Esophagus squamous epithelium (tissue), 5 donors: ENCODE data around the gene TMEM132D. TPM values are rescaled to one million over a fixed set of nuclear protein-coding genes. Genes with fewer than 3 reads are reported as not detected.
"Not testable (repeated sequence)": the region's sequence is repeated elsewhere in the genome, so short reads cannot be mapped to it uniquely, and the experiment has no call there.

Experiments
- DNase-seq: peaks from one replicate; lab custom pipeline; 2025; lab: John Stamatoyannopoulos, UW
- H3K27ac ChIP-seq, 4 donors: fragments of 200-600 bp; sonication (generic); one replicate each; pipeline ENCODE4 v1.5.1; 2016 to 2019; ENCODE audit warnings: mild to moderate bottlenecking in 1 of 4
- H3K27me3 ChIP-seq, 4 donors: fragments of 200-600 bp; sonication (generic); 1 replicate in 3 of 4; 2 replicates in 1 of 4; pipeline versions ENCODE4 v1.5.1 to v1.6.0; 2017 to 2021; ENCODE audit warnings: antibody characterized with exemption in 1 of 4
- H3K36me3 ChIP-seq, 3 donors: fragments of 200-600 bp; sonication (generic); one replicate each; pipeline ENCODE4 v1.5.1; 2016 to 2019
- H3K4me1 ChIP-seq, 3 donors: fragments of 200-600 bp; sonication (generic); one replicate each; pipeline ENCODE4 v1.5.1; 2017 to 2019
- H3K4me3 ChIP-seq, 4 donors: fragments of 200-600 bp; sonication (generic); 1 replicate in 3 of 4; 2 replicates in 1 of 4; pipeline ENCODE4 v1.5.1; 2016 to 2019; ENCODE audit warnings: mild to moderate bottlenecking in 2 of 4, moderate library complexity in 1 of 4
- H3K9me3 ChIP-seq, 3 donors: fragments of 200-600 bp; sonication (generic); one replicate each; pipeline ENCODE4 v1.5.1; 2016 to 2019
- POLR2A ChIP-seq, 4 donors: fragments of 450-650 bp; IDR thresholded peaks; one replicate each; pipeline ENCODE4 v1.6.1; 2017; ENCODE audit warnings: antibody characterized with exemption in 4 of 4, mild to moderate bottlenecking in 4 of 4, moderate library complexity in 3 of 4
- WGBS, 2 donors: methylation state at CpG; one replicate each; pipeline ENCODE4 v1.1.5; 2018; 5-methylcytosine and 5-hydroxymethylcytosine counted together
- intact Hi-C: fragments of 100-400 bp; cut with DNase I; formaldehyde crosslinking; loops from one replicate; pipeline ENCODE4 v1.15.0; 2022
- total RNA-seq, 4 donors: library from RNA; depleted of rRNA; stranded (reverse); fragments of >200 nt; gene quantifications; one replicate each; pipeline ENCODE4 v1.1.0, GENCODE V29; 2016
- TF ChIP-seq, protein P1 (sequence below), 6 experiments: fragments of 450-650 bp in 4 of 6; fragments of 200-600 bp in 2 of 6; sonication (generic) in 2 of 6; IDR thresholded peaks; one replicate each; pipeline ENCODE4 v1.5.1; 2016 to 2019; ENCODE audit warnings: antibody characterized with exemption in 6 of 6, mild to moderate bottlenecking in 4 of 6, moderate library complexity in 4 of 6
- donor health status: DM: yes; HTN: yes; CAD: no.

The TMEM132D gene
- total RNA-seq, 4 donors from 2014 or later, result not detected

DNA sequence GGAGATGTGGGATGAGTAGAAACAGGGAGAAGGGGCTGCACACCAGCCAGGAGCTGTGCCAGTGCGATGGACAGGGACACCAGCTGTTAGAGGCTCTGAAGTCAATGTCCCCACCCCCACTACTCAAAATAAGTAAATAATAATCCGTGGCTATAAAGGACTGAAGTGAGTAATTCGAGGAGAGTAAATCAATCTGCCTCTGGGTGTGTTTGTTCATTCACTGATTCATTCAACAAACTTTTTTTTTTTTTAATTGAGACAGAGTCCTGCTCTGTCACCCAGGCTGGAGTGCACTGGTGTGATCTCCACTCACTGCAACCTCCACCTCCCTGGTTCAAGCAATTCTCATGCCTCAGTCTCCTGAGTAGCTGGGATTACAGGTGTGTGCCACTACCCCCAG, 363.6 kb downstream of the TMEM132D start:
- Histone ChIP-seq H3K27me3 (no peaks in the 10 kb centered on the region), H3K4me1 (no peaks in the 10 kb centered on the region), H3K27ac (no peak overlapping the region), H3K36me3 (no peaks in the 10 kb centered on the region), H3K9me3 (peaks cover 0 to 6% (median 0%) of the 10 kb centered on the region in 3 donors), H3K4me3 (no peak overlapping the region)
- TF ChIP-seq POLR2A (IDR thresholded peaks at IDR 0.05), result no peak
- TF ChIP-seq, protein P1, sequence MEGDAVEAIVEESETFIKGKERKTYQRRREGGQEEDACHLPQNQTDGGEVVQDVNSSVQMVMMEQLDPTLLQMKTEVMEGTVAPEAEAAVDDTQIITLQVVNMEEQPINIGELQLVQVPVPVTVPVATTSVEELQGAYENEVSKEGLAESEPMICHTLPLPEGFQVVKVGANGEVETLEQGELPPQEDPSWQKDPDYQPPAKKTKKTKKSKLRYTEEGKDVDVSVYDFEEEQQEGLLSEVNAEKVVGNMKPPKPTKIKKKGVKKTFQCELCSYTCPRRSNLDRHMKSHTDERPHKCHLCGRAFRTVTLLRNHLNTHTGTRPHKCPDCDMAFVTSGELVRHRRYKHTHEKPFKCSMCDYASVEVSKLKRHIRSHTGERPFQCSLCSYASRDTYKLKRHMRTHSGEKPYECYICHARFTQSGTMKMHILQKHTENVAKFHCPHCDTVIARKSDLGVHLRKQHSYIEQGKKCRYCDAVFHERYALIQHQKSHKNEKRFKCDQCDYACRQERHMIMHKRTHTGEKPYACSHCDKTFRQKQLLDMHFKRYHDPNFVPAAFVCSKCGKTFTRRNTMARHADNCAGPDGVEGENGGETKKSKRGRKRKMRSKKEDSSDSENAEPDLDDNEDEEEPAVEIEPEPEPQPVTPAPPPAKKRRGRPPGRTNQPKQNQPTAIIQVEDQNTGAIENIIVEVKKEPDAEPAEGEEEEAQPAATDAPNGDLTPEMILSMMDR (IDR thresholded peaks at IDR 0.05), result no peak
- no peak for DNase-seq
- 26 to 32% methylated on average over 3 of the region's 3 CpGs for WGBS, 2 donors
- intact Hi-C loops, result no loop called here

DNA sequence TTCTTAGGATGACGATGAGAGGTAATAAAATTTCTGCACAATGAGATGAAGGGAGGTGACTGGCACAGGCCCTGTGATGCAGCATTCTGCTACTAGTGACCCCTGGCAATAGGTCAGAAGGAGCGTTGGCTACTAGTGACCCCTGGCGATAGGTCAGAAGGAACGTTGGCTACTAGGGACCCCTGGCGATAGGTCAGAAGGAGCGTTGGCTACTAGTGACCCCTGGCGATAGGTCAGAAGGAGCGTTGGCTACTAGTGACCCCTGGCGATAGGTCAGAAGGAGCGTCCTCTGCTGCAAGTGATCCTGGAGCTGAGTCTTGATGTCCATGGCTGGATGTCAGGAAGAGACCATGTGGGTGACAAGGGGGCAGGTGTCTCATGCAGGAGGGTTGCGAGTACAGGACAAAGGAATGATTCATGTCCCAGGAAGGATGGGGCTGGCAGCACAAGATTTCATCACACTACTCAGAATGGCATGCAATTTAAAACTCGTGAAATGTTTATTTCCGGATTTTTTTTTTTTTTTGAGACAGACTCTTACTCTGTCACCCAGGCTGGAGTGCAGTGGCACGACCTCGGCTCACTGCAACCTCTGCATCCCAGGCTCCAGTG, 365.0 kb downstream of the TMEM132D start:
- DNase-seq, H3K27me3 ChIP-seq, H3K36me3 ChIP-seq, intact Hi-C loops, H3K9me3 ChIP-seq, H3K4me3 ChIP-seq, H3K27ac ChIP-seq, H3K4me1 ChIP-seq: not testable (repeated sequence)
- 71 to 85% methylated on average over 15 of the region's 15 CpGs for WGBS, 2 donors

DNA sequence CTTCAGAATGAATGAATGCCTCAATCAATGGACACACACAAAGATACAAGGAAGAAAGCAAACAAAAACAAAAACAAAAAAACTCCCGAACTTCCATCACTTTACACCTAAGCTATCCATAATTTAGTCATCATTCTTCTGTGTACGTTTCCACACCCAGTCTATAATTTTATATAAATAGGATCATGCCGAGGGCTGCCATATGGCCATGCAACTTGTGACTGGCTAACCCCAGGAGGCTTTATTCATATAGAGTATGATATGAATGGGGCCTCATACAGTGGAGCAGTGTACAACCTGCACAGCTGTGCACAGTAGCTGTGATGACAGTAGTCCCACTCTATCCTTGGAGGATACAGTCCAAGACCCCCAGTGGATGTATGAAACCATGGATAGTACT, 365.7 kb downstream of the TMEM132D start:
- 27 to 58% methylated on average over 3 of the region's 3 CpGs for WGBS, 2 donors
- no peak for TF ChIP-seq POLR2A (IDR thresholded peaks at IDR 0.05)
- TF ChIP-seq, protein P1 (IDR thresholded peaks at IDR 0.05), result no peak
- Histone ChIP-seq H3K9me3 (peaks cover 0 to 6% (median 0%) of the 10 kb centered on the region in 3 donors), H3K4me1 (no peaks in the 10 kb centered on the region), H3K36me3 (no peaks in the 10 kb centered on the region), H3K27me3 (no peaks in the 10 kb centered on the region), H3K4me3 (no peak overlapping the region), H3K27ac (no peak overlapping the region)
- no peak for DNase-seq
- intact Hi-C loops, result no loop called here

DNA sequence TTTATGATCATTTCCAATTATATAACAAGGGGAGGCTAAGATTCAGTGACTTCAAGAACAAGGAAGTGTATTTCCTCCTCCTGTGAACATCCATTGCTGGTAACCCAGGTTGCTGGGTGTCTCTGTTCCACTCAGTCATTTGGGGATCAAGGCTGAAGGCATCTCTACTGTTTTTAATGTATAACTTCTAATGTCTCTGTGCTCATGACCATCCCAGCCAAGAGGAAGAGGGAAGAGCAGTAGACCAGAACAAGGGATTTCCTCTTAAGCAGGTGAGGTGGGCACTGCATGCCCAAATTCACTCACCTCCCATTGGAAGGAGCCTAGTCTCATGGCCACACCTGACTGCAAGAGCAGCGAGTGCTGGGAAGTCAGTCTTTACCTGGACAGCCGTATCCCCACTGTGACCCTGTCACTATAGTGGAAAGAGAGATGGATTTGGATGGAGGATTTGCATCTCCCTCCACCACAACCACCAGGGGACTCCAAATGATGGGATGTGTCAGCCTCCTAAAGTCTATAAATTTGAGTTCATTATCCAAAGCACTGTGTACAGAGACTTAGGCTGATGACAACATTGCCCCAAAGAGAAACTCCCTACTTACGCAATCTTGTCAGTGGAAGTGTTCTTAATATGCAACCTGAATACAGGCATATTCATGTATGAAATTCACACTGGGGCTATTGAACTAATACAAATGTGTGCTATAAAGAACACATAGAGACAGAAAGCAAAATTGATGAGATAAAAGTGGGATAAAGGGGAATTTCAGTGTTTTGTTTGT, 368.7 kb downstream of the TMEM132D start:
- WGBS, 2 donors, result 70 to 89% methylated on average over 2 to 3 of the region's 3 CpGs
- DNase-seq, result no peak
- intact Hi-C loops, result no loop called here
- TF ChIP-seq POLR2A (IDR thresholded peaks at IDR 0.05), result no peak
- TF ChIP-seq, protein P1 (IDR thresholded peaks at IDR 0.05), result no peak
- no peaks in the 10 kb centered on the region for H3K4me1 ChIP-seq
- no peak overlapping the region for H3K27ac ChIP-seq
- H3K27me3 ChIP-seq, result no peaks in the 10 kb centered on the region
- H3K36me3 ChIP-seq, result no peaks in the 10 kb centered on the region
- H3K4me3 ChIP-seq, result no peak overlapping the region
- peaks cover 0 to 6% (median 0%) of the 10 kb centered on the region in 3 donors for H3K9me3 ChIP-seq

DNA sequence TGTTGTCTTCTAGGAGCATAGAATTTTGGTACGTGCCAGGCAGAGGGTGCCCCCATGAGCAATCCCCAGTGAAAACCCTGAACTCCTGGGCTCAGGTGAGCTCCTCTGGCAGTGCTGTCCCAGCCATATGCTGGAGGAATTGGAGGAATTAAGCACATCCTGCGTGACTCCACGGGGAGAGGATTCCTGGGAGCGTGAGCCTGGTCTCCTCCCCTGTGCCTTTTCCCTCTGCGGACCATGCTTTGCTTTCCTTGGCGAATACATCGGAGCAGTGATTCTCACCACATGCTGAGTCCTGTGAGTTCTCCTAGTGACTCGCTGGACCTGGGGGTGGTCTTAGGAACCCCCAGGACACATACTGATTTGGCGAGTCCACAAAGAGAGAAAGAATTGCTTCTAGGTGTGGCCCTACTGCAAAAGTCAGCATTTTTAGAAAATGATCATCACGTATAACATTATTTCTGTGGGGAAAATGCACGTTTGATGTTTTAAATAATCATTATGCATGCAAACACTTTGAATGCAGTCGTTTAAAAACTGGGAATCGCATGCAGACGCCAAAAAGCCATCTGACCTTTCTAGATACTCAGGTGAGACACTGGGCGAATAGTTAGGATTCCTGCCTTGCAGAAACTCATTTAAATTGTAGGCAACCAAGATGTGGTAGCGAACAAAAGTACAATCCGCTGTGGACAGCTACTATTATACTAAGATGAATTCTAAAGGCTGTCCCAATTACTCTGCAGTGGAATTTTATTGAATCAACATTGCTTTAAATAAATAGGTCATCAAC, 370.9 kb downstream of the TMEM132D start:
- H3K9me3 ChIP-seq, result no peaks in the 10 kb centered on the region
- intact Hi-C loops, result no loop called here
- no peak for DNase-seq
- no peak for TF ChIP-seq POLR2A (IDR thresholded peaks at IDR 0.05)
- TF ChIP-seq, protein P1 (IDR thresholded peaks at IDR 0.05), result no peak
- H3K27me3 ChIP-seq, result no peaks in the 10 kb centered on the region
- 54 to 59% methylated on average over 13 to 17 of the region's 17 CpGs for WGBS, 2 donors
- no peaks in the 10 kb centered on the region for H3K36me3 ChIP-seq
- no peak overlapping the region for H3K27ac ChIP-seq
- H3K4me1 ChIP-seq, result no peaks in the 10 kb centered on the region
- no peak overlapping the region for H3K4me3 ChIP-seq
